ENCODE data around the gene SKIC3. TPM values are rescaled to one million over a fixed set of nuclear protein-coding genes. Genes with fewer than 3 reads are reported as not detected.

Gene SKIC3
- total RNA-seq (2014; rRNA removed; shearing (Covaris generic)): 52.9 and 81.5 TPM in 2 replicates

- peak; percentile 86 for DNase-seq
- no peaks in the 10 kb centered on the region for H3K27me3 ChIP-seq (ENCODE audit: control insufficient read depth, insufficient read depth, low read length)
- H3K4me3 ChIP-seq (ENCODE audit: insufficient read depth, low read depth, low read length): peak within 1 kb of the TSS; percentile 76
- H3K36me3 ChIP-seq (replicated peaks; ENCODE audit: control insufficient read depth, insufficient read depth, low read length): peaks cover 2% of the 10 kb centered on the region
These were observed at the start of gene SKIC3, which contains the start of gene ARSK for GRCh38 chr5:95554647-95555548. Gene SKIC3, minus strand, starts transcription at chr5:95554977. Its CDS starts 7,827 bp downstream, at chr5:95547150. Gene ARSK, plus strand, starts transcription at chr5:95555101. Its CDS starts 178 bp downstream, at chr5:95555279.

- no peak for DNase-seq
- Histone ChIP-seq H3K36me3 (replicated peaks; ENCODE audit: control insufficient read depth, insufficient read depth, low read length) (peaks cover 2% of the 10 kb centered on the region), H3K27me3 (ENCODE audit: control insufficient read depth, insufficient read depth, low read length) (no peaks in the 10 kb centered on the region), H3K4me3 (ENCODE audit: insufficient read depth, low read depth, low read length) (no peak overlapping the region)
These were observed 45.8 kb upstream of the SKIC3 start for GRCh38 chr5:95600557-95600956.

GRCh38 chr5:95599252-95599651 is 44.5 kb upstream of the SKIC3 start:
- no peak for DNase-seq
- Histone ChIP-seq H3K4me3 (ENCODE audit: insufficient read depth, low read depth, low read length) (no peak overlapping the region), H3K27me3 (ENCODE audit: control insufficient read depth, insufficient read depth, low read length) (no peaks in the 10 kb centered on the region), H3K36me3 (replicated peaks; ENCODE audit: control insufficient read depth, insufficient read depth, low read length) (peaks cover 2% of the 10 kb centered on the region)

GRCh38 chr5:95595289-95595931 is 40.6 kb upstream of the SKIC3 start:
- no peak overlapping the region for H3K4me3 ChIP-seq (ENCODE audit: insufficient read depth, low read depth, low read length)
- H3K27me3 ChIP-seq (ENCODE audit: control insufficient read depth, insufficient read depth, low read length): no peaks in the 10 kb centered on the region
- no peaks in the 10 kb centered on the region for H3K36me3 ChIP-seq (replicated peaks; ENCODE audit: control insufficient read depth, insufficient read depth, low read length)
- DNase-seq: no peak

- Histone ChIP-seq H3K36me3 (replicated peaks; ENCODE audit: control insufficient read depth, insufficient read depth, low read length) (no peaks in the 10 kb centered on the region), H3K27me3 (ENCODE audit: control insufficient read depth, insufficient read depth, low read length) (no peaks in the 10 kb centered on the region), H3K4me3 (ENCODE audit: insufficient read depth, low read depth, low read length) (no peak overlapping the region)
- no peak for DNase-seq
These were observed 36.7 kb upstream of the SKIC3 start for GRCh38 chr5:95591490-95591901.

- Histone ChIP-seq H3K27me3 (ENCODE audit: control insufficient read depth, insufficient read depth, low read length) (no peaks in the 10 kb centered on the region), H3K36me3 (replicated peaks; ENCODE audit: control insufficient read depth, insufficient read depth, low read length) (no peaks in the 10 kb centered on the region), H3K4me3 (ENCODE audit: insufficient read depth, low read depth, low read length) (no peak overlapping the region)
- no peak for DNase-seq
These were observed 36.1 kb upstream of the SKIC3 start for GRCh38 chr5:95590880-95591279.

- Histone ChIP-seq H3K36me3 (replicated peaks; ENCODE audit: control insufficient read depth, insufficient read depth, low read length) (no peaks in the 10 kb centered on the region), H3K4me3 (ENCODE audit: insufficient read depth, low read depth, low read length) (no peak overlapping the region), H3K27me3 (ENCODE audit: control insufficient read depth, insufficient read depth, low read length) (no peaks in the 10 kb centered on the region)
- no peak for DNase-seq
These were observed 29.2 kb upstream of the SKIC3 start for GRCh38 chr5:95583992-95584391.

- Histone ChIP-seq H3K27me3 (ENCODE audit: control insufficient read depth, insufficient read depth, low read length) (no peaks in the 10 kb centered on the region), H3K4me3 (ENCODE audit: insufficient read depth, low read depth, low read length) (no peak overlapping the region), H3K36me3 (replicated peaks; ENCODE audit: control insufficient read depth, insufficient read depth, low read length) (no peaks in the 10 kb centered on the region)
- DNase-seq: no peak
These were observed 26.8 kb upstream of the SKIC3 start for GRCh38 chr5:95581576-95581975.

GRCh38 chr5:95572016-95572415 is 17.2 kb upstream of the SKIC3 start:
- DNase-seq: no peak
- Histone ChIP-seq H3K27me3 (ENCODE audit: control insufficient read depth, insufficient read depth, low read length) (no peaks in the 10 kb centered on the region), H3K36me3 (replicated peaks; ENCODE audit: control insufficient read depth, insufficient read depth, low read length) (peaks cover 1% of the 10 kb centered on the region; the same call in 1 of the 2 replicates), H3K4me3 (ENCODE audit: insufficient read depth, low read depth, low read length) (no peak overlapping the region)

- H3K36me3 ChIP-seq (replicated peaks; ENCODE audit: control insufficient read depth, insufficient read depth, low read length): peaks cover 1% of the 10 kb centered on the region
- H3K4me3 ChIP-seq (ENCODE audit: insufficient read depth, low read depth, low read length): no peak overlapping the region
- no peaks in the 10 kb centered on the region for H3K27me3 ChIP-seq (ENCODE audit: control insufficient read depth, insufficient read depth, low read length)
- no peak for DNase-seq
These were observed 10.6 kb upstream of the SKIC3 start for GRCh38 chr5:95565280-95565920.

GRCh38 chr5:95564450-95564849 is 9.7 kb upstream of the SKIC3 start:
- Histone ChIP-seq H3K36me3 (replicated peaks; ENCODE audit: control insufficient read depth, insufficient read depth, low read length) (no peaks in the 10 kb centered on the region; the same call in none of the 2 replicates), H3K4me3 (ENCODE audit: insufficient read depth, low read depth, low read length) (no peak overlapping the region), H3K27me3 (ENCODE audit: control insufficient read depth, insufficient read depth, low read length) (no peaks in the 10 kb centered on the region)
- no peak for DNase-seq

GRCh38 chr5:95563367-95563766 is 8.6 kb upstream of the SKIC3 start:
- DNase-seq: no peak
- Histone ChIP-seq H3K36me3 (replicated peaks; ENCODE audit: control insufficient read depth, insufficient read depth, low read length) (no peaks in the 10 kb centered on the region; the same call in none of the 2 replicates), H3K4me3 (ENCODE audit: insufficient read depth, low read depth, low read length) (no peak overlapping the region), H3K27me3 (ENCODE audit: control insufficient read depth, insufficient read depth, low read length) (no peaks in the 10 kb centered on the region)

GRCh38 chr5:95562282-95562681 is 7.5 kb upstream of the SKIC3 start:
- no peak overlapping the region for H3K4me3 ChIP-seq (ENCODE audit: insufficient read depth, low read depth, low read length)
- DNase-seq: no peak
- no peaks in the 10 kb centered on the region; the same call in none of the 2 replicates for H3K36me3 ChIP-seq (replicated peaks; ENCODE audit: control insufficient read depth, insufficient read depth, low read length)
- H3K27me3 ChIP-seq (ENCODE audit: control insufficient read depth, insufficient read depth, low read length): no peaks in the 10 kb centered on the region

- H3K27me3 ChIP-seq (ENCODE audit: control insufficient read depth, insufficient read depth, low read length): no peaks in the 10 kb centered on the region
- no peak overlapping the region for H3K4me3 ChIP-seq (ENCODE audit: insufficient read depth, low read depth, low read length)
- DNase-seq: no peak
- H3K36me3 ChIP-seq (replicated peaks; ENCODE audit: control insufficient read depth, insufficient read depth, low read length): peaks cover 2% of the 10 kb centered on the region
These were observed 3.1 kb upstream of the SKIC3 start for GRCh38 chr5:95557841-95558240.

Data from H7 (cell line).